Endothelial cell of umbilical vein (primary cell): ENCODE data around the gene STAB2. TPM values are rescaled to one million over a fixed set of nuclear protein-coding genes. Genes with fewer than 3 reads are reported as not detected.

ENCODE experiments used
- BruUV-seq: library from RNA; stranded (reverse); fragments of 400-500 nt; replicated peaks from 2 replicates; lab custom pipeline; 2021; lab: Mats Ljungman, UMichigan
- CTCF ChIA-PET: fragments of 300-600, 350-600 bp; sonication (Branson Sonifier 250); formaldehyde crosslinking; loops from one replicate; lab custom pipeline; 2021; ENCODE audit warnings: antibody characterized with exemption, inconsistent platforms; lab: Charles Lee
- POLR2A ChIA-PET: fragments of 300-600, 350-600 bp; sonication (Branson Sonifier 250); formaldehyde crosslinking; loops from one replicate; lab custom pipeline; 2021; ENCODE audit warnings: antibody characterized with exemption, inconsistent platforms; lab: Charles Lee
- DNase-seq: peaks from one replicate; pipeline ENCODE4 v3.0.0-alpha.2; 2011; ENCODE audit warnings: low read depth, low spot score
- FAIRE-seq: peaks from 2 replicates; lab custom pipeline; 2011; peaks lifted over from hg19 to GRCh38; lab: Jason Lieb, UNC
- H2AFZ ChIP-seq: 2 replicates; pipeline ENCODE4 v1.6.0; 2012; ENCODE audit warnings: low read depth, low read length, control low read depth, inconsistent platforms
- H3K27ac ChIP-seq: 2 replicates; pipeline ENCODE4 v1.5.1; 2011; ENCODE audit warnings: low read depth, mild to moderate bottlenecking, control low read depth, low read length, moderate library complexity; ENCODE audit not compliant: insufficient read depth
- H3K27me3 ChIP-seq, 2 experiments: 2 replicates each; pipeline versions ENCODE4 v1.6.0 to v1.6.1; 2011; ENCODE audit warnings: low read length in 2 of 2, mixed read lengths in 1 of 2; ENCODE audit not compliant: control insufficient read depth in 2 of 2, insufficient read depth in 2 of 2
- H3K36me3 ChIP-seq, 2 experiments: 2 replicates in 1 of 2; 3 replicates in 1 of 2; pipeline ENCODE4 v1.5.1; 2011; ENCODE audit warnings: low read length in 2 of 2, mild to moderate bottlenecking in 1 of 2, moderate library complexity in 1 of 2; ENCODE audit not compliant: control insufficient read depth in 2 of 2, insufficient read depth in 2 of 2; ENCODE audit errors: extremely low read depth in 1 of 2
- H3K4me1 ChIP-seq: 3 replicates; pipeline ENCODE4 v1.5.1; 2011; ENCODE audit warnings: mild to moderate bottlenecking, low read length; ENCODE audit not compliant: control insufficient read depth, insufficient read depth; ENCODE audit errors: extremely low read depth
- H3K4me2 ChIP-seq: 2 replicates; pipeline ENCODE4 v1.6.1; 2011; ENCODE audit warnings: low read length, control low read depth, mixed read lengths; ENCODE audit not compliant: insufficient read depth
- H3K4me3 ChIP-seq, 3 experiments: fragments of 200-600 bp in 1 of 3; sonication (generic), shearing (Covaris generic) in 1 of 3; replicated peaks in 1 of 3; 2 replicates each; pipeline ENCODE4 v1.5.1; 2011 to 2016; ENCODE audit warnings: control low read depth in 3 of 3, low read length in 3 of 3, mild to moderate bottlenecking in 2 of 3, inconsistent platforms in 1 of 3, low read depth in 1 of 3, moderate library complexity in 1 of 3; ENCODE audit not compliant: insufficient read depth in 1 of 3
- H3K79me2 ChIP-seq: 2 replicates; pipeline ENCODE4 v1.6.0; 2012; ENCODE audit warnings: low read length, inconsistent platforms; ENCODE audit not compliant: control insufficient read depth, insufficient read depth
- H3K9ac ChIP-seq: replicated peaks from 2 replicates; pipeline ENCODE3; 2011; ENCODE audit warnings: low read length, control low read depth; ENCODE audit not compliant: insufficient read depth; ENCODE audit errors: extremely low read depth
- H3K9me1 ChIP-seq: replicated peaks from 3 replicates; pipeline ENCODE4 v1.6.0; 2011; ENCODE audit warnings: mild to moderate bottlenecking, low read length; ENCODE audit not compliant: control insufficient read depth, insufficient read depth; ENCODE audit errors: extremely low read depth
- H3K9me3 ChIP-seq: replicated peaks from 2 replicates; pipeline ENCODE4 v1.5.1; 2012; ENCODE audit warnings: low read length, inconsistent platforms; ENCODE audit not compliant: control insufficient read depth, insufficient read depth
- H4K20me1 ChIP-seq: replicated peaks from 2 replicates; pipeline ENCODE3; 2011; ENCODE audit warnings: mild to moderate bottlenecking, low read length; ENCODE audit not compliant: control insufficient read depth, insufficient read depth; ENCODE audit errors: extremely low read depth
- CTCF ChIP-seq, 2 donors: IDR thresholded peaks; 1 replicate in 1 of 2; 2 replicates in 1 of 2; pipeline ENCODE4 v1.5.1; 2011; ENCODE audit warnings: low read length in 2 of 2, mild to moderate bottlenecking in 2 of 2, moderate library complexity in 2 of 2, control low read depth in 1 of 2, inconsistent platforms in 1 of 2, low read depth in 1 of 2; ENCODE audit not compliant: insufficient read depth in 1 of 2; ENCODE audit errors: extremely low read depth in 1 of 2
- EZH2 ChIP-seq: IDR thresholded peaks from 2 replicates; pipeline ENCODE4 v1.6.1; 2012; ENCODE audit warnings: borderline replicate concordance, low read depth, mild to moderate bottlenecking, moderate library complexity, low read length, inconsistent platforms; ENCODE audit not compliant: severe bottlenecking
- FOS ChIP-seq: IDR thresholded peaks from 2 replicates; pipeline ENCODE4 v1.6.1; 2011; ENCODE audit warnings: mild to moderate bottlenecking, low read length, moderate library complexity, borderline replicate concordance; ENCODE audit not compliant: insufficient read depth
- GATA2 ChIP-seq: IDR thresholded peaks from 2 replicates; pipeline ENCODE4 v1.7.0; 2011; ENCODE audit warnings: low read depth, mild to moderate bottlenecking, moderate library complexity, mixed read lengths, low read length; ENCODE audit not compliant: insufficient read length, insufficient read depth
- JUN ChIP-seq: IDR thresholded peaks from 2 replicates; pipeline ENCODE4 v1.6.1; 2011; ENCODE audit warnings: borderline replicate concordance, low read depth; ENCODE audit not compliant: insufficient read length, insufficient read depth
- MAX ChIP-seq: IDR thresholded peaks from 2 replicates; pipeline ENCODE4 v1.6.1; 2011; ENCODE audit not compliant: insufficient read depth, insufficient read length
- MYC ChIP-seq: IDR thresholded peaks from one replicate; pipeline ENCODE4 v1.6.1; 2011; ENCODE audit warnings: mild to moderate bottlenecking, low read depth, low read length
- POLR2A ChIP-seq: IDR thresholded peaks from 2 replicates; pipeline ENCODE4 v1.6.1; 2012; ENCODE audit warnings: low read depth, mild to moderate bottlenecking, control low read depth, low read length
- POLR2AphosphoS5 ChIP-seq: IDR thresholded peaks from 2 replicates; pipeline ENCODE4 v1.6.1; 2012; ENCODE audit warnings: low read depth, mild to moderate bottlenecking, control low read depth, low read length, moderate library complexity; ENCODE audit not compliant: insufficient read depth
- dilution Hi-C: fragments of 300-500 bp; cut with MboI; formaldehyde crosslinking; loops from one replicate; pipeline ENCODE4 v1.15.0; 2019; ENCODE audit warnings: low sequenced_read_pairs; ENCODE audit not compliant: extremely low pct_ligation_motif_present
- intact Hi-C: fragments of 100-400 bp; cut with micrococcal nuclease; formaldehyde crosslinking; loops from one replicate; pipeline ENCODE4 v1.10.0; 2022
- polyA plus RNA-seq, 4 experiments: library from polyadenylated mRNA; depleted of rRNA in 3 of 4; stranded (reverse) in 3 of 4; unstranded in 1 of 4; fragments of >200 nt; gene quantifications; 2 replicates each; pipeline versions ENCODE4 v1.2.1 to v1.2.3, GENCODE V29; 2011 to 2012; ENCODE audit warnings: missing spikeins in 1 of 4
- total RNA-seq: library from RNA; stranded (reverse); gene quantifications from 2 replicates; pipeline ENCODE4 v1.2.3, GENCODE V29; 2021

Gene STAB2
- total and polyA plus RNA-seq, 2 donors (not counting 3 experiments of a cell fraction or from before 2014, with no cell fraction given): 0.01 TPM; not detected in 1

DNA sequence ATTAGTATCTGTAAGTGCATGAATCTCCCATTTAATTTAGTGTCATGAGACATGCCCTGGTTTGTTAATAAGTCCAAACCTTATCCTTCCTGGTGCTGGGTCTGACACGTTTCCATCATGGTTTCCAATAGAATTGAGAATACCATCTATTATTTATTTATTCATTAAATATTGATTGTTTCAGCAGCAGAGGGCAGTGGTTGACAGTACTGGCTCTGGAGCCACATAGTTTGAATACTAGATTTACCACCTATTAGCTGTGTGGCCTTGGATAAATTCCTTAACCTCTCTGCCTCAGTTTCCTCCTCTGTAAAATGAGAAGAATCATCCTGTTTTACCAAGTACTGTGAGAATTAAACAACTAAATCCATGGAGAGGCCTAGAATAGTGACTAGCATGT, 941 bp upstream of the STAB2 start:
- Histone ChIP-seq H3K27ac (no peak overlapping the region), H3K4me1 (no peaks in the 10 kb centered on the region), H3K9me3 (no peaks in the 10 kb centered on the region), H3K4me3 (no peak overlapping the region), H3K9me1 (no peaks in the 10 kb centered on the region), H3K79me2 (no peaks in the 10 kb centered on the region), H2AFZ (no peak overlapping the region), H3K27me3 (no peaks in the 10 kb centered on the region), H3K9ac (no peak overlapping the region), H3K36me3 (no peaks in the 10 kb centered on the region), H3K4me2 (no peak overlapping the region), H4K20me1 (no peaks in the 10 kb centered on the region)
- dilution Hi-C loops: no loop called here
- POLR2A ChIA-PET: no interaction called here
- CTCF ChIA-PET: interaction anchor here (0.7 to 2.3 kb wide), 6 partner anchors 11 to 285 kb away, joined by 3 to 14 read pairs (median 3); no protein-coding TSS in a partner anchor
- FAIRE-seq (no peak), DNase-seq (no peak)
- no TSS peak for BruUV-seq
- TF ChIP-seq MAX (no peak), POLR2A (no peak), FOS (no peak), EZH2 (no peak), JUN (no peak), GATA2 (no peak), POLR2AphosphoS5 (no peak), MYC (no peak), CTCF (IDR thresholded peaks at IDR 0.05; ENCODE audit: extremely low read depth in 1 of 2, insufficient read depth in 1 of 2, low read depth in 1 of 2, low read length in 2 of 2) (no peak)
- intact Hi-C loops: loop anchor here (2.0 kb wide), 1 partner anchor 47 kb away; no protein-coding TSS in a partner anchor
